B cell (primary cell): ENCODE measurements around the gene PRSS3. TPM values are rescaled to one million over a fixed set of nuclear protein-coding genes. Genes with fewer than 3 reads are reported as not detected.

ENCODE experiments used
- ATAC-seq: fragments of 200-7000 bp; cut with Tn5 transposase; one replicate; pipeline ENCODE4 v1.10.0; 2021; ENCODE audit warnings: low read depth, mild to moderate bottlenecking, moderate number of reproducible peaks, moderate library complexity
- CTCF ChIA-PET: fragments of 350-600 bp; sonication (Branson Sonifier 250); formaldehyde crosslinking; loops from one replicate; lab custom pipeline; 2021; ENCODE audit warnings: antibody characterized with exemption, inconsistent platforms; lab: Charles Lee
- POLR2A ChIA-PET: fragments of 350-600 bp; sonication (Branson Sonifier 250); formaldehyde crosslinking; loops from one replicate; lab custom pipeline; 2021; ENCODE audit warnings: antibody characterized with exemption; lab: Charles Lee
- DNase-seq: peaks from one replicate; pipeline ENCODE4 v3.0.0; 2013
- H2AFZ ChIP-seq: 2 replicates; pipeline ENCODE4 v1.6.1; 2012; ENCODE audit warnings: mild to moderate bottlenecking, low read depth, low read length; ENCODE audit not compliant: insufficient read depth, poor library complexity, severe bottlenecking
- H3K27ac ChIP-seq, 2 donors: 1 replicate in 1 of 2; 2 replicates in 1 of 2; pipeline ENCODE4 v1.5.1; 2012 to 2013; ENCODE audit warnings: low read length in 2 of 2, mild to moderate bottlenecking in 2 of 2, moderate library complexity in 1 of 2
- H3K27me3 ChIP-seq, 4 experiments: fragments of 200-600 bp in 1 of 4; sonication (generic) in 1 of 4; replicated peaks in 1 of 4; 1 replicate in 2 of 4; 2 replicates in 2 of 4; pipeline versions ENCODE4 v1.6.1 to v1.7.0; 2013 to 2016; ENCODE audit warnings: low read length in 3 of 4, mild to moderate bottlenecking in 2 of 4, mixed read lengths in 1 of 4, moderate library complexity in 1 of 4; ENCODE audit not compliant: insufficient read depth in 4 of 4, control insufficient read depth in 3 of 4; ENCODE audit errors: control extremely low read depth in 1 of 4
- H3K36me3 ChIP-seq, 2 experiments: replicated peaks in 1 of 2; 1 replicate in 1 of 2; 2 replicates in 1 of 2; pipeline versions ENCODE4 v1.6.1 to v1.7.1; 2013; ENCODE audit warnings: low read length in 1 of 2; ENCODE audit not compliant: insufficient read depth in 2 of 2, control insufficient read depth in 1 of 2; ENCODE audit errors: control extremely low read depth in 1 of 2, extremely low read depth in 1 of 2
- H3K4me1 ChIP-seq, 2 donors: fragments of 200-600 bp in 1 of 2; sonication (generic) in 1 of 2; 1 replicate in 1 of 2; 2 replicates in 1 of 2; pipeline versions ENCODE4 v1.5.1 to v1.6.1; 2013 to 2017; ENCODE audit warnings: low read length in 2 of 2; ENCODE audit not compliant: control insufficient read depth in 2 of 2, insufficient read depth in 2 of 2
- H3K4me2 ChIP-seq: replicated peaks from 2 replicates; pipeline ENCODE3; 2012; ENCODE audit warnings: mild to moderate bottlenecking, low read depth, low read length; ENCODE audit not compliant: poor library complexity, severe bottlenecking
- H3K4me3 ChIP-seq, 5 experiments: fragments of 200-600 bp in 1 of 5; sonication (generic) in 1 of 5; 1 replicate in 3 of 5; 2 replicates in 2 of 5; pipeline versions ENCODE4 v1.5.1 to v1.7.0; 2011 to 2016; ENCODE audit warnings: low read length in 4 of 5, mild to moderate bottlenecking in 4 of 5, low read depth in 2 of 5, control low read depth in 1 of 5, moderate library complexity in 1 of 5; ENCODE audit not compliant: insufficient read depth in 1 of 5; ENCODE audit errors: control extremely low read depth in 1 of 5, extremely low read depth in 1 of 5
- H3K79me2 ChIP-seq: fragments of 200-600 bp; sonication (generic); one replicate; pipeline ENCODE4 v1.6.0; 2016; ENCODE audit warnings: low read length; ENCODE audit not compliant: control insufficient read depth, insufficient read depth
- H3K9ac ChIP-seq: fragments of 200-600 bp; sonication (generic); 2 replicates; pipeline ENCODE4 v1.6.1; 2017; ENCODE audit warnings: mild to moderate bottlenecking, low read length, moderate library complexity
- H3K9me3 ChIP-seq, 3 donors: one replicate each; pipeline versions ENCODE4 v1.6.1 to v1.7.1; 2013; ENCODE audit warnings: low read length in 2 of 3; ENCODE audit not compliant: control insufficient read depth in 2 of 3, insufficient read depth in 1 of 3; ENCODE audit errors: control extremely low read depth in 1 of 3
- H4K20me1 ChIP-seq: 2 replicates; pipeline ENCODE4 v1.6.0; 2012; ENCODE audit warnings: mild to moderate bottlenecking, low read length; ENCODE audit not compliant: insufficient read depth, control insufficient read depth, poor library complexity, severe bottlenecking
- H3K27ac Mint-ChIP-seq: one replicate; pipeline ENCODE4 v1.8.0; 2021; ENCODE audit warnings: mixed read lengths
- H3K27me3 Mint-ChIP-seq: one replicate; pipeline ENCODE4 v1.8.0; 2021; ENCODE audit warnings: mixed read lengths
- H3K4me1 Mint-ChIP-seq: one replicate; pipeline ENCODE4 v1.8.0; 2021; ENCODE audit warnings: mixed read lengths
- H3K4me3 Mint-ChIP-seq: one replicate; pipeline ENCODE4 v1.8.0; 2021; ENCODE audit warnings: mixed read lengths
- H3K9me3 Mint-ChIP-seq: one replicate; pipeline ENCODE4 v1.8.0; 2022; ENCODE audit warnings: mixed read lengths; ENCODE audit not compliant: insufficient read depth
- CTCF ChIP-seq: fragments of 200-600 bp; IDR thresholded peaks from one replicate; pipeline ENCODE4 v1.8.0; 2022; ENCODE audit warnings: antibody characterized with exemption, mild to moderate bottlenecking
- EZH2 ChIP-seq: IDR thresholded peaks from 2 replicates; pipeline ENCODE4 v1.6.1; 2012; ENCODE audit warnings: borderline replicate concordance, low read depth, mild to moderate bottlenecking, moderate library complexity, low read length; ENCODE audit not compliant: insufficient read depth, poor library complexity, severe bottlenecking
- WGBS: methylation state at CpG from one replicate; pipeline ENCODE4 v1.1.5; 2013; ENCODE audit warnings: missing lambda C conversion rate; ENCODE audit not compliant: insufficient coverage; 5-methylcytosine and 5-hydroxymethylcytosine counted together
- intact Hi-C: fragments of 100-400 bp; cut with micrococcal nuclease; formaldehyde crosslinking; loops from one replicate; pipeline ENCODE4 v1.10.0; 2022
- polyA minus RNA-seq: library from RNA; depleted of rRNA, polyadenylated mRNA; stranded (reverse); fragments of >200 nt; gene quantifications from 2 replicates; pipeline ENCODE4 v1.2.3, GENCODE V29; 2012
- polyA plus RNA-seq: library from polyadenylated mRNA; depleted of rRNA; stranded (reverse); fragments of >200 nt; gene quantifications from 2 replicates; pipeline ENCODE4 v1.2.3, GENCODE V29; 2012
- total RNA-seq, 2 donors: library from RNA; stranded (reverse); fragments of 120-200 nt in 1 of 2; gene quantifications; 1 replicate in 1 of 2; 2 replicates in 1 of 2; pipeline versions ENCODE4 v1.2.3 to v1.2.4, GENCODE V29; 2013 to 2022

Gene PRSS3
- total RNA-seq (not detected in 2 replicates), polyA plus RNA-seq (not detected in 2 replicates), polyA minus RNA-seq (not detected in 2 replicates)
- total RNA-seq (2013) = not detected

- WGBS = 73% methylated on average over 2 of the region's 4 CpGs
Observed at GRCh38 chr9:33795281-33795680, at the start of gene PRSS3. TSS of gene PRSS3 (plus strand) at chr9:33795561. CDS start at chr9:33795574, 13 bp downstream.

More at GRCh38 chr9:33795281-33795680, at the start of gene PRSS3:
- H4K20me1 ChIP-seq = no peaks in the 10 kb centered on the region
- intact Hi-C loops = no loop called here
- H3K4me1 ChIP-seq = no peaks in the 10 kb centered on the region
- H3K27ac Mint-ChIP-seq = no peak within 1 kb of the TSS
- H3K36me3 ChIP-seq = no peaks in the 10 kb centered on the region
- H3K4me2 ChIP-seq = no peak within 1 kb of the TSS
- ATAC-seq (no peak), DNase-seq (no peak)
- no peak within 1 kb of the TSS for H2AFZ ChIP-seq
- no peak within 1 kb of the TSS for H3K4me3 ChIP-seq
- no peak for TF ChIP-seq EZH2
- no peak for TF ChIP-seq CTCF
- H3K79me2 ChIP-seq = no peaks in the 10 kb centered on the region
- H3K27me3 ChIP-seq = peaks cover 0 to 10% (median 4%) of the 10 kb centered on the region in 4 experiments
- H3K9ac ChIP-seq = no peak within 1 kb of the TSS
- H3K4me3 Mint-ChIP-seq = no peak within 1 kb of the TSS
- H3K27me3 Mint-ChIP-seq = peaks cover 33% of the 10 kb centered on the region
- H3K27ac ChIP-seq = no peak within 1 kb of the TSS
- POLR2A ChIA-PET = no interaction called here
- no peaks in the 10 kb centered on the region for H3K4me1 Mint-ChIP-seq
- H3K9me3 ChIP-seq = peaks cover 0 to 5% (median 0%) of the 10 kb centered on the region in 3 donors
- H3K9me3 Mint-ChIP-seq = no peaks in the 10 kb centered on the region
- CTCF ChIA-PET = no interaction called here
